Measurements from ENCODE around the gene CDO1. TPM values are rescaled to one million over a fixed set of nuclear protein-coding genes. Genes with fewer than 3 reads are reported as not detected.

The CDO1 gene
- total and polyA plus RNA-seq, 9 of the 15 experiments (the other 6 are each of a cell fraction or from before 2014, with no cell fraction given), result 0.16 to 0.22 TPM; not detected in 7

- Histone ChIP-seq H3K9me3 (replicated peaks; ENCODE audit: control insufficient read depth, insufficient read depth, low read depth, low read length) (0 out of 2 replicates have a peak, but pooled peaks cover 2% of the 10 kb centered on the region), H3K36me3 (ENCODE audit: control insufficient read depth, insufficient read depth, low read length) (no peaks in the 10 kb centered on the region), H4K20me1 (replicated peaks; ENCODE audit: control insufficient read depth, insufficient read depth, low read length) (no peaks in the 10 kb centered on the region), H3K27ac (ENCODE audit: extremely low read depth, low read depth, low read length) (no peak overlapping the region), H3K9ac (ENCODE audit: insufficient read depth in 1 of 2, low read depth in 2 of 2, low read length in 2 of 2) (no peak overlapping the region), H3K9me1 (ENCODE audit: control insufficient read depth, insufficient read depth, low read length) (no peaks in the 10 kb centered on the region), H2AFZ (ENCODE audit: low read depth, low read length) (no peak overlapping the region), H3K4me3 (no peak overlapping the region), H3K4me1 (replicated peaks in 1 of 2; ENCODE audit: control insufficient read depth in 2 of 2, insufficient read depth in 2 of 2, low read length in 2 of 2) (no peaks in the 10 kb centered on the region), H3K4me2 (ENCODE audit: insufficient read depth, low read length) (no peak overlapping the region), H3K27me3 (ENCODE audit: control insufficient read depth in 2 of 2, insufficient read depth in 2 of 2, low read length in 2 of 2) (no peaks in the 10 kb centered on the region), H3K79me2 (ENCODE audit: control insufficient read depth, insufficient read depth, low read length) (peaks cover 35% of the 10 kb centered on the region)
- ChIA-PET CTCF (ENCODE audit: low intra/inter-chr PET ratio) (no interaction called here), POLR2A (interaction anchor here (1.0 kb wide), 1 partner anchor 11 kb away, joined by 4 read pairs; no protein-coding TSS in a partner anchor)
- intact Hi-C loops (cut with micrococcal nuclease), result no loop called here
- FAIRE-seq (no peak), ATAC-seq (no peak), DNase-seq (ENCODE audit: extremely low read depth in 1 of 4, low spot score in 3 of 4) (no peak)
- in situ Hi-C loops (cut with MboI), result no loop called here
- 87% methylated on average over 3 of the region's 3 CpGs for WGBS (ENCODE audit: insufficient coverage, low coverage, missing lambda C conversion rate)
- TF ChIP-seq BRF2 (IDR thresholded peaks at IDR 0.05; ENCODE audit: borderline replicate concordance, insufficient read depth, insufficient read length) (no peak), HMG20A (CRISPR knock-in tag; conservative IDR thresholded peaks at IDR 0.05) (no peak), PHTF2 (CRISPR knock-in tag; IDR thresholded peaks at IDR 0.05) (no peak), SRSF7 (optimal IDR thresholded peaks at IDR 0.05; ENCODE audit: low read depth, low read length) (no peak), ZNF282 (CRISPR knock-in tag; IDR thresholded peaks at IDR 0.05) (no peak), TCFL5 (CRISPR knock-in tag; conservative IDR thresholded peaks at IDR 0.05) (no peak), ZFPM2 (CRISPR knock-in tag; IDR thresholded peaks at IDR 0.05) (no peak), CCAR2 (IDR thresholded peaks at IDR 0.05; ENCODE audit: low read depth, low read length) (no peak), ARID1B (IDR thresholded peaks at IDR 0.05) (no peak)
- BruUV-seq (replicated peaks), result no TSS peak
Measured at GRCh38 chr5:115858396-115858795, 41.9 kb upstream of the CDO1 start.
